ENCODE data around the gene ACTRT2.

- TF ChIP-seq, protein P1, sequence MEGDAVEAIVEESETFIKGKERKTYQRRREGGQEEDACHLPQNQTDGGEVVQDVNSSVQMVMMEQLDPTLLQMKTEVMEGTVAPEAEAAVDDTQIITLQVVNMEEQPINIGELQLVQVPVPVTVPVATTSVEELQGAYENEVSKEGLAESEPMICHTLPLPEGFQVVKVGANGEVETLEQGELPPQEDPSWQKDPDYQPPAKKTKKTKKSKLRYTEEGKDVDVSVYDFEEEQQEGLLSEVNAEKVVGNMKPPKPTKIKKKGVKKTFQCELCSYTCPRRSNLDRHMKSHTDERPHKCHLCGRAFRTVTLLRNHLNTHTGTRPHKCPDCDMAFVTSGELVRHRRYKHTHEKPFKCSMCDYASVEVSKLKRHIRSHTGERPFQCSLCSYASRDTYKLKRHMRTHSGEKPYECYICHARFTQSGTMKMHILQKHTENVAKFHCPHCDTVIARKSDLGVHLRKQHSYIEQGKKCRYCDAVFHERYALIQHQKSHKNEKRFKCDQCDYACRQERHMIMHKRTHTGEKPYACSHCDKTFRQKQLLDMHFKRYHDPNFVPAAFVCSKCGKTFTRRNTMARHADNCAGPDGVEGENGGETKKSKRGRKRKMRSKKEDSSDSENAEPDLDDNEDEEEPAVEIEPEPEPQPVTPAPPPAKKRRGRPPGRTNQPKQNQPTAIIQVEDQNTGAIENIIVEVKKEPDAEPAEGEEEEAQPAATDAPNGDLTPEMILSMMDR (IDR thresholded peaks at IDR 0.05; ENCODE audit: extremely low read depth in 1 of 2, insufficient read depth in 1 of 2, low read depth in 1 of 2, low read length in 2 of 2) = no peak
- no peak for TF ChIP-seq MAX (IDR thresholded peaks at IDR 0.05; ENCODE audit: insufficient read depth, insufficient read length)
- no peak for TF ChIP-seq MYC (IDR thresholded peaks at IDR 0.05; ENCODE audit: low read depth, low read length)
- TF ChIP-seq EZH2 (IDR thresholded peaks at IDR 0.05; ENCODE audit: borderline replicate concordance, low read depth, low read length, severe bottlenecking) = no peak
- no peak for TF ChIP-seq JUN (IDR thresholded peaks at IDR 0.05; ENCODE audit: borderline replicate concordance, insufficient read depth, insufficient read length, low read depth)
- no peak for TF ChIP-seq POLR2AphosphoS5 (IDR thresholded peaks at IDR 0.05; ENCODE audit: insufficient read depth, low read depth, low read length)
Observed at GRCh38 chr1:3033040-3033789, 11.9 kb downstream of the ACTRT2 start.

All from endothelial cell of umbilical vein (primary cell).